HCT116 (cell line): Measurements from ENCODE around the gene CHST11. TPM values are rescaled to one million over a fixed set of nuclear protein-coding genes. Genes with fewer than 3 reads are reported as not detected.

ENCODE experiments used
- ATAC-seq: fragments of 200-7000 bp; cut with Tn5 transposase; 2 replicates; pipeline ENCODE4 v1.9.1; 2020; ENCODE audit warnings: mild to moderate bottlenecking, moderate library complexity
- BruUV-seq: library from RNA; stranded (reverse); fragments of 400-500 nt; replicated peaks from 2 replicates; lab custom pipeline; 2021; lab: Mats Ljungman, UMichigan
- CTCF ChIA-PET: fragments of 300-600 bp; sonication (Branson Sonifier 250); formaldehyde crosslinking; loops from one replicate; lab custom pipeline; 2021; ENCODE audit warnings: antibody characterized with exemption; lab: Charles Lee
- POLR2A ChIA-PET: fragments of 300-600, 350-600 bp; sonication (Branson Sonifier 250); formaldehyde crosslinking; loops from one replicate; lab custom pipeline; 2021; ENCODE audit warnings: antibody characterized with exemption; lab: Charles Lee
- RAD21 ChIA-PET, 2 experiments: fragments of 300-600 bp; sonication (Branson Sonifier 250); formaldehyde crosslinking; loops; one replicate each; lab custom pipeline; 2023; ENCODE audit warnings: low total read pairs in 2 of 2; ENCODE audit not compliant: uncharacterized antibody in 2 of 2, unreplicated experiment in 2 of 2, low non-redundant PET in 1 of 2; lab: Charles Lee
- DNase-seq: peaks from one replicate; pipeline ENCODE4 v3.0.0-alpha.2; 2010; ENCODE audit warnings: low read depth, low spot score
- H2AFZ ChIP-seq: fragments of 200-600 bp; shearing (Covaris generic), sonication (generic); 2 replicates; pipeline ENCODE4 v1.6.1; 2017; ENCODE audit warnings: low read depth, mixed run types, mixed read lengths, antibody characterized with exemption, low read length; ENCODE audit not compliant: poor library complexity, severe bottlenecking
- H3K27ac ChIP-seq: 2 replicates; pipeline ENCODE4 v1.5.1; 2012; ENCODE audit warnings: low read depth, low read length
- H3K27me3 ChIP-seq: fragments of 200-600 bp; sonication (generic); 2 replicates; pipeline ENCODE4 v1.6.1; 2016; ENCODE audit warnings: mixed run types, low read length, mixed read lengths; ENCODE audit not compliant: insufficient read depth
- H3K36me3 ChIP-seq, 2 experiments: fragments of 200-500 bp in 1 of 2; fragments of 200-600 bp in 1 of 2; sonication (Bioruptor generic) in 1 of 2; sonication (generic) in 1 of 2; 2 replicates each; pipeline versions ENCODE4 v1.5.1 to v1.6.1; 2014 to 2016; ENCODE audit warnings: low read length in 2 of 2, inconsistent platforms in 1 of 2, mixed read lengths in 1 of 2, mixed run types in 1 of 2; ENCODE audit not compliant: insufficient read depth in 2 of 2, control insufficient read depth in 1 of 2
- H3K4me1 ChIP-seq, 2 experiments: fragments of 200-600 bp in 1 of 2; sonication (generic) in 1 of 2; 2 replicates each; pipeline versions ENCODE4 v1.5.1 to v1.6.1; 2012 to 2017; ENCODE audit warnings: low read length in 2 of 2, inconsistent platforms in 1 of 2, mild to moderate bottlenecking in 1 of 2, mixed read lengths in 1 of 2, mixed run types in 1 of 2, moderate library complexity in 1 of 2; ENCODE audit not compliant: insufficient read depth in 2 of 2, control insufficient read depth in 1 of 2
- H3K4me2 ChIP-seq: fragments of 200-600 bp; sonication (generic); 2 replicates; pipeline ENCODE4 v1.6.1; 2017; ENCODE audit warnings: mixed run types, low read length, mixed read lengths
- H3K4me3 ChIP-seq, 2 experiments: fragments of 200-600 bp in 1 of 2; sonication (generic) in 1 of 2; replicated peaks in 1 of 2; 2 replicates each; pipeline ENCODE4 v1.5.1; 2011 to 2016; ENCODE audit warnings: low read length in 2 of 2, control low read depth in 1 of 2, low read depth in 1 of 2, mild to moderate bottlenecking in 1 of 2, mixed read lengths in 1 of 2, mixed run types in 1 of 2
- H3K79me2 ChIP-seq: fragments of 200-600 bp; sonication (generic); 2 replicates; pipeline ENCODE4 v1.6.1; 2017; ENCODE audit warnings: mild to moderate bottlenecking, mixed run types, low read length, moderate library complexity, mixed read lengths; ENCODE audit not compliant: insufficient read depth
- H3K9ac ChIP-seq: fragments of 200-600 bp; sonication (generic); 2 replicates; pipeline ENCODE4 v1.6.1; 2016; ENCODE audit warnings: low read length, mixed read lengths
- H3K9me2 ChIP-seq: fragments of 200-600 bp; sonication (generic), shearing (Covaris generic); 2 replicates; pipeline ENCODE4 v1.6.1; 2017; ENCODE audit warnings: mixed run types, mild to moderate bottlenecking, moderate library complexity; ENCODE audit not compliant: insufficient read depth
- H3K9me3 ChIP-seq, 2 experiments: fragments of 200-500 bp in 1 of 2; fragments of 200-600 bp in 1 of 2; sonication (Bioruptor generic) in 1 of 2; sonication (generic) in 1 of 2; 2 replicates each; pipeline ENCODE4 v1.6.1; 2014 to 2017; ENCODE audit warnings: low read length in 2 of 2, mixed read lengths in 2 of 2, inconsistent platforms in 1 of 2, low read depth in 1 of 2, mild to moderate bottlenecking in 1 of 2, mixed run types in 1 of 2, moderate library complexity in 1 of 2; ENCODE audit not compliant: control insufficient read depth in 1 of 2, insufficient read depth in 1 of 2
- H4K20me1 ChIP-seq: fragments of 200-600 bp; sonication (generic), shearing (Covaris generic); 2 replicates; pipeline ENCODE4 v1.6.1; 2017; ENCODE audit warnings: mixed run types, mild to moderate bottlenecking, moderate library complexity; ENCODE audit not compliant: insufficient read depth
- CEBPB ChIP-seq: IDR thresholded peaks from 2 replicates; pipeline ENCODE4 v1.6.1; 2012; ENCODE audit warnings: low read depth
- EGR1 ChIP-seq: IDR thresholded peaks from 2 replicates; pipeline ENCODE4 v1.6.1; 2012; ENCODE audit warnings: low read depth
- ELF1 ChIP-seq: IDR thresholded peaks from 2 replicates; pipeline ENCODE4 v1.6.1; 2012; ENCODE audit warnings: low read depth, borderline replicate concordance
- EZH2 ChIP-seq: fragments of 200-600 bp; sonication (generic); IDR thresholded peaks from 2 replicates; pipeline ENCODE4 v1.6.1; 2017; ENCODE audit warnings: antibody characterized with exemption, mixed run types
- FOSL1 ChIP-seq: IDR thresholded peaks from 2 replicates; pipeline ENCODE4 v1.6.1; 2012; ENCODE audit warnings: low read depth
- JUND ChIP-seq: IDR thresholded peaks from 2 replicates; pipeline ENCODE4 v1.6.1; 2012
- RAD21 ChIP-seq: IDR thresholded peaks from 2 replicates; pipeline ENCODE4 v1.6.1; 2012; ENCODE audit warnings: low read depth, mild to moderate bottlenecking
- REST ChIP-seq: IDR thresholded peaks from 2 replicates; pipeline ENCODE4 v1.6.1; 2012; ENCODE audit warnings: low read depth
- SRF ChIP-seq: IDR thresholded peaks from 2 replicates; pipeline ENCODE4 v1.6.1; 2012; ENCODE audit warnings: low read depth
- TCF7L2 ChIP-seq: IDR thresholded peaks from 2 replicates; pipeline ENCODE4 v1.7.0; 2011; ENCODE audit warnings: borderline replicate concordance, inconsistent platforms; ENCODE audit not compliant: insufficient read depth, insufficient read length; ENCODE audit errors: extremely low read depth
- ZBTB33 ChIP-seq: IDR thresholded peaks from 2 replicates; pipeline ENCODE4 v1.6.1; 2011; ENCODE audit warnings: mild to moderate bottlenecking, low read length, moderate library complexity; ENCODE audit not compliant: insufficient replicate concordance; ENCODE audit errors: extremely low read depth
- ZFX ChIP-seq: fragments of 450-650 bp; IDR thresholded peaks from 2 replicates; pipeline ENCODE4 v1.6.1; 2017
- intact Hi-C: fragments of 100-400 bp; cut with micrococcal nuclease; formaldehyde crosslinking; loops from 2 replicates; pipeline ENCODE4 v1.10.0; 2022
- total RNA-seq: library from RNA; stranded (reverse); gene quantifications from one replicate; pipeline ENCODE4 v1.2.1, GENCODE V29; 2021; ENCODE audit not compliant: unreplicated experiment
- TF ChIP-seq, protein P1 (sequence below): IDR thresholded peaks from 2 replicates; pipeline ENCODE4 v1.6.1; 2012

The CHST11 gene
- total RNA-seq, 1 experiment from 2014 or later, result 10.1 TPM

- TF ChIP-seq ZBTB33, result no peak
- TF ChIP-seq TCF7L2, result no peak
- TF ChIP-seq ELF1, result no peak
These were observed 214.0 kb downstream of the CHST11 start (continued) for GRCh38 chr12:104670439-104671408.

- H3K4me2 ChIP-seq, result peak overlapping the region; percentile 76
- intact Hi-C loops, result loop anchor here (5.0 kb wide), 1 partner anchor 289 kb away; no protein-coding TSS in a partner anchor
- H3K9me2 ChIP-seq, result no peaks in the 10 kb centered on the region
- ATAC-seq (peak; percentile 74), DNase-seq (peak; percentile 93)
- ChIA-PET POLR2A (interaction anchor here (0.6 to 0.9 kb wide), 2 partner anchors 68 to 870 kb away, joined by 3 to 4 read pairs; no protein-coding TSS in a partner anchor), CTCF (interaction anchor here (0.6 to 1.0 kb wide), 2 partner anchors 11 to 290 kb away, joined by 3 read pairs; no protein-coding TSS in a partner anchor), RAD21 (no interaction called here)
- peaks cover 37 to 48% of the 10 kb centered on the region in 2 experiments for H3K4me1 ChIP-seq
- peak overlapping the region; percentile 56 for H3K9ac ChIP-seq
- no peaks in the 10 kb centered on the region for H3K79me2 ChIP-seq
- peak overlapping the region; percentile 74 for H3K27ac ChIP-seq
- no peaks in the 10 kb centered on the region for H4K20me1 ChIP-seq
- H3K9me3 ChIP-seq, result no peaks in the 10 kb centered on the region
- BruUV-seq, result no TSS peak
- H3K27me3 ChIP-seq, result no peaks in the 10 kb centered on the region
- peak overlapping the region; percentile 18 to 47 for H3K4me3 ChIP-seq
- peak overlapping the region; percentile 39 for H2AFZ ChIP-seq
- H3K36me3 ChIP-seq, result no peaks in the 10 kb centered on the region
- no peak for TF ChIP-seq ZFX
- TF ChIP-seq SRF, result peak; percentile 89
- TF ChIP-seq, protein P1, sequence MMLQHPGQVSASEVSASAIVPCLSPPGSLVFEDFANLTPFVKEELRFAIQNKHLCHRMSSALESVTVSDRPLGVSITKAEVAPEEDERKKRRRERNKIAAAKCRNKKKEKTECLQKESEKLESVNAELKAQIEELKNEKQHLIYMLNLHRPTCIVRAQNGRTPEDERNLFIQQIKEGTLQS, result no peak
- TF ChIP-seq EGR1, result no peak
- peak; percentile 97 for TF ChIP-seq CEBPB
- TF ChIP-seq FOSL1, result peak; percentile 94
- TF ChIP-seq TCF7L2, result peak; percentile 58
- no peak for TF ChIP-seq REST
- TF ChIP-seq RAD21, result peak; percentile 38; the same call in 1 of the 2 replicates
- TF ChIP-seq JUND, result peak; percentile 95
- TF ChIP-seq EZH2, result no peak
These were observed 214.8 kb downstream of the CHST11 start for GRCh38 chr12:104671409-104672095.
